NCI-H446 (cell line): Measurements from ENCODE around the gene SF3A2.

Experiments used
- DNase-seq, 2 experiments: peaks; one replicate each; lab custom pipeline; 2025; lab: John Stamatoyannopoulos, UW

The SF3A2 gene

DNA sequence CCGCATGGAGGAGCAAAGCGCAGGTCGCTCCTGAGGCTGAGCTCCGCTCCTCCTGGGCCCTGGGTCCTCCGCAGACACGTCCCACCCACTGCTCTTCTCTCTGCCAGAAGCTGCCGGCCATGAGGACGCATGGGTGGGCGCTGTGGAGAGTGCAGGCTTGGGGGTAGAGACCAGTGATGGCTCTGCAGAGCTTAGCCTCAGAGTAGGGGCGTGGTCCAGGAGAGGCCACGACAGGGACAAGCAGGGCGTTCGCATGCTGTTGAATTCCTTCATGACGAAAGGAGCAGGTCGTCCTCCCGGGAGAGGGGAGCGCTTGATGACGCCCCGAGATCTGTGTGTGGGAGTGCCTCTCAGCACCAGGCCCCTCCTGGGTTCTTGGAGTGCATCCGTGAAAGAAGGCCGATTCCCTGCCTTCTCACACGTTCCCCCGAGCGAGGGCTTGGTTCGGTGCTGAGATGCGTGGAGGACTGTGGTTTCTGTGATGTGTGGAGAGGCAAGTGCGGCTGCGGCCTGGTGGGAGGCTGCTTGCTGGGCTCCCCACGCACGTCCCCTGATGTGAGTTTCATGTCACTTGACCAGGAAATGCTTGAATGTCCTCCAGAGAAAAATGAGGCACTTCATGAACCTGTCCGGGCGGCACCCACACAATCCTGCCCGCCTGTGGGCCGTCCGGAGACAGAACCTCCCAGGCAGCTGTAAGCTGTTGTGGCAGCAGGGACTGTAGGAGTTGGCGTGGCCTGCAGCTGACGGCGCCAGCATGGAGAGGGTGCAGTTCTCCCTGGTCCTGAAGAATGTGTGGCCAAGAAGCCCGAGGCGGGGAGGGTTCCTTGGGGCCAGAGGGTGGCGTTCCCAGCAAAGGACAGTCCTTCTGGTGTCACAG lies 4.5 kb downstream of the SF3A2 start:
- DNase-seq = no peak

DNA sequence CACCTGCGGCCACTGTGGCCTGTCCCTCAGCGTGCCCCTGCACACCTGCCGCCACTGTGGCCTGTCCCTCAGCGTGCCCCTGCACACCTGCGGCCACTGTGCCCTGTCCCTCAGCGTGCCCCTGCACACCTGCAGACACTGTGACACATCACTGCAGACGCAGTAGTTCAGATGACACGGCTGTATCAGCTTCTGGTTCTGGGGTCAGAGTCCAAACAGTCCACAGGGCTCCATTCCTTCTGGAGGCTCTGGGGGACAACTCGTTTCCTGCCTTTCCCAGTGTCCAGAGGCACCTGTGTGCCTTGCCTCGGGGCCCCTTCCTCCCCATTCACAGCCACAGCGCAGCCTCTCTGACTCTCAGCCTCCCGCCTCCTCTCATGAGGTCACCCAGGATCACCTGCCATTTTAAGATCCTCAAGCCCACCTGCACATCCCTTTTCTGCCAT lies 5.5 kb downstream of the SF3A2 start:
- DNase-seq = no peak

DNA sequence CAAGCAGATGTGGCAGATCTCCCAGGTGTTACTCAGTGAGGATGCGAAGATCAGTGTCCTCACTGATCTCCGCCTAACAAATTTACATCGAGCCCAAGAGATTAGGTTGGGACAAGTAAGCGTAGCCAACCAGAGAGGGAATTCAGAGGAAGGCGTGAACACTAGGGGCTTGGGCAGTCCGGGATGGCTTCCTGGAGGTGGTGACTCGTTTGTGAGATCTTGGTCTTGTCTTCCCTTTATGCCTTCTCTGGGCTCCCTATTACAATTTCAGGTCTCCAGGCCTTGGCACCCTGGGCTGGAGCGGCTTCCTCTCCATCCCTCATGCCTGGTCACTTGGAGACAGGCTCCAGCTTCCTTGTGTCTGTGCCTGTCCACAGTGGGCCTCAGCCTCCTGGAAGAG lies 6.2 kb downstream of the SF3A2 start:
- no peak for DNase-seq

GRCh38 chr19:2243274-2244124 lies 6.9 kb downstream of the SF3A2 start:
- no peak for DNase-seq

GRCh38 chr19:2244125-2244411 lies 7.4 kb downstream of the SF3A2 start:
- no peak for DNase-seq

DNA sequence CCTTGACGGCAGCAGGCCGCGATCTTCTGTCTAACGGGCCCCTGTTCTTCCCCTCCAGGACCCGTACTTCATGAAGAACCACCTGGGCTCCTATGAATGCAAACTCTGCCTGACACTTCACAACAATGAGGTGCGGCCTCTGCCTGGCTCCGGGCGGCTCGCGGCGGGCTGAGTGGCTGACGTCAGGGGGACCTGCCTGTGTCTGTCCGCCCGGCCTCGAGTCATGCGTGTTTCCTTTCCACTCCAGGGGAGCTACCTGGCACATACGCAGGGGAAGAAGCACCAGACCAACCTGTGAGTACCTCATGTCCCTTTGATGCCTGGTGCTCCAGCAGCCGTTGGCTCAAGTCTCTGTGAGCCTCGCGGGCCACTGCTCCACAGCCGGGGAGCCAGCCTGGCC lies 7.9 kb downstream of the SF3A2 start:
- no peak for DNase-seq

DNA sequence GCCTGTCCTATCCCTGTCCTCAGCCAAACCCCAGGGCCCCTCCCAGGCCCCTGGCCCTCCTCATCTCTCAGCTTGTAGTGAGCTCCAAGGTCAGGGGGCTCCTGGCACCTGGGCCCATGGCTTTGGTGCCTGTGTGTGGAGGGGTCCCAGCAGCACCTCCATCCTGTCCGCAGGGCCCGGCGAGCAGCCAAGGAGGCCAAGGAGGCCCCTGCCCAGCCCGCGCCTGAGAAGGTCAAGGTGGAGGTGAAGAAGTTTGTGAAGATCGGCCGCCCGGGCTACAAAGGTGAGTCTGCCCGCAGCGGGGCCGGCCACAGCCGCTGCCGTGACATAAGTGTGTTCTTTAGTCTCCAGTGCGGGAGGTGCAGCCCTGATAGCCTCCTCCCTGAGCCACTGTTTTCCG lies 8.6 kb downstream of the SF3A2 start:
- DNase-seq = no peak

DNA sequence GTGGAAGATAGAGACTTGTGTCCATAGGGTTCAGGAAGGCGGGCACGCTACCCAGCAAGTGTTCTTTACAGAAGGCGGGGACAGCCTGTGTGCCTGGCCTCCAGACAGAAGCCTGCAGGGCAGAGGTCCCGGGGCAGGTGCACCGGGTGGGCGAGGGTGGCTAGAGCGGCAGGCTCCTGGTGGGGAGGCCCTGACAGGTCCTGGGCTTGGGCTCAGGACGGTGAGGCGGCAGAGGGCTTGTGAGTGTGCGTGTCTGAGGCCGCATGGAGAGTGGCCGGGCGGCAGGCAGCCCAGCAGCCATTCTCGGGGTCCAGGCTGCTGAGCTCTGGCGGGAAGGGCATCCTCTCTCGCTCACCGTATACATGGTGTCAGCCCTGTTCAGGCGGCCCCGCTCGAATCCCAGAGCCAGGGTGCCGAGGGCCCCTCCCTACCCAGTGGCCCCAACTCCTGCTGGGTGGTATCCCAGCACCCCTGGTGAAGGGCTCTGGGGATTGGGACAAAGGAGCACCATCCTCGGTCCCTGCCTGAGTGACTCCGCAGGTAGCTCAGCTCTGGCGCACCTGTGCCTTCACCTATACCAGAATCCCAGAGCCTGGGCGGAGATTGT lies 9.5 kb downstream of the SF3A2 start:
- DNase-seq = no peak

DNA sequence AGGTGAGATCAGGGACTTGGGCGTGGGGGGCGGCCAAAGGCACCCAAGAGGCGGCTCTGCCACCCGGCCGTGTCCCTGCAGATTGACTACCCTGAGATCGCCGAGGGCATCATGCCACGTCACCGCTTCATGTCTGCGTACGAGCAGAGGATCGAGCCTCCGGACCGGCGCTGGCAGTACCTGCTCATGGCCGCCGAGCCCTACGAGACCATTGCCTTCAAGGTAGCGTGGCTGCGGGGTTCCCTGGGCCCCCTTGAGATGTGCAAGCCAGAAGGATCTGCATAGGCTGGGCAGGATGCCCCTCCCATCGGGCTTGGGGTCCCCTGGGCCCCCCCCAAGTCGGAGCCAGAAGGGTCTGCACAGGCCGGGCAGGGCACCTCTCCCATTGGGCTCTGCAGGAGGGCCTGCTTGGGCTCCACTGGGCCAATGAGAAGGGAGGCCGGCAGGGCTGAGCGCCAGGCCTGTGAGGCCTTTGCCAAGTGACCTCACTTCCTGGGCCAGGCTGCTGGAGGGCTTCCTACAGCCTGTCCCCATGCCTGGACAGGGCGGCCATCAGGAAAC lies 10.3 kb downstream of the SF3A2 start:
- DNase-seq = peak in 1 of 2 experiments; percentile 45

- no peak for DNase-seq
Observed at GRCh38 chr19:2247433-2248101, 10.9 kb downstream of the SF3A2 start.

DNA sequence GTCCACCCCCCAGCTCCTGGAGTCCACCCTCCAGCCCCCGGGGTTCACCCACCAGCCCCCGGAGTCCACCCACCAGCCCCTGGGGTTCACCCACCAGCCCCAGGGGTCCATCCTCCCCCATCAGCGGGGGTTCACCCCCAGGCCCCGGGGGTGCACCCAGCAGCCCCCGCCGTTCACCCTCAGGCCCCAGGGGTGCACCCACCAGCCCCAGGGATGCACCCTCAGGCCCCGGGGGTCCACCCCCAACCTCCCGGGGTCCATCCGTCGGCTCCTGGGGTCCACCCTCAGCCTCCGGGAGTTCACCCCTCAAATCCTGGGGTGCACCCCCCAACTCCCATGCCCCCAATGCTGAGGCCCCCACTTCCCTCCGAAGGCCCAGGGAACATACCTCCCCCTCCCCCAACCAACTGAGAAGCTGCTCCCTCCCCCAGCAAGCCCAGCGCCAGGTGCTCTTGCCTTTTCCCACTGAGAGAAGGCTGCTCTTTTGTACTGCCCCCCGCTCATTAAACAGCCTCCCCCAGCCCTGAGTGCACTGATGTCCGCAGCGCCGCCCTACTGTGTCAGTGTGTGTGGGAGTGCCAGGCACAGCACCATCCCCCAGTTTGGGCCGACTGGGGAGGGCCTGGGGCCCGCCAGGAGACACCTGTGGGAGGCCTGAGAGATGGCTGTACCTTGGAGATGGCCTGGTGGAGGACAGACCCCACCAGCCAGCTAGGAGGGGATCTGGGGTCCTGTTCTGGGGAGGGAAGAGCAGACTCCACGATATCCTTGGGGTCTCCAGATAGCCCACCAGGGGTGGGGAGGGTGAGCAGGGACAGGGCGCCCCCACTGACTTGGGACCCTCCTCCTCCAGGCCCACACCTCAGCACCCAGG lies 11.7 kb downstream of the SF3A2 start:
- no peak for DNase-seq

DNA sequence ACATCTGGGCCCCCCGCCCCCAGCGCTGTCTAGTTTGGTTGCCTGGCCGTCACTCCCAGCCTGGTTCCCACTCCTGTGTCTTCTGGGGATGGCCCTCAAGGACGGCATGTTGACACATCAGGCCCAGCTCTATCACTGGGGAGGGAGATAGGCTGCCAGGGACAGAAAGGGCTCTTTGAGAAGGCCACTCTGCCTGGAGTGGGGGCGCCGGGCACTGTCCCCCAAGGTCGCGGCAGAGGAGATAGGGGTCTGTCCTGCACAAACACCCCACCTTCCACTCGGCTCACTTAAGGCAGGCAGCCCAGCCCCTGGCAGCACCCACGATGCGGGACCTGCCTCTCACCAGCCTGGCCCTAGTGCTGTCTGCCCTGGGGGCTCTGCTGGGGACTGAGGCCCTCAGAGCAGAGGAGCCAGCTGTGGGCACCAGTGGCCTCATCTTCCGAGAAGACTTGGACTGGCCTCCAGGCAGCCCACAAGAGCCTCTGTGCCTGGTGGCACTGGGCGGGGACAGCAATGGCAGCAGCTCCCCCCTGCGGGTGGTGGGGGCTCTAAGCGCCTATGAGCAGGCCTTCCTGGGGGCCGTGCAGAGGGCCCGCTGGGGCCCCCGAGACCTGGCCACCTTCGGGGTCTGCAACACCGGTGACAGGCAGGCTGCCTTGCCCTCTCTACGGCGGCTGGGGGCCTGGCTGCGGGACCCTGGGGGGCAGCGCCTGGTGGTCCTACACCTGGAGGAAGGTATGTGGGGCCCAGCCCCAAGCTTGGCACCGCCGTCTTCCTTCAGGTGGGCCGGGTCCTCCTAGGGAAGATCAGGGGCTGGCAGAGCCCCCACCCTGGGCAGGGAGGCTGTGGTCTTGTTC lies 12.6 kb downstream of the SF3A2 start, which contains the start of gene AMH:
TSS of gene AMH (plus strand) at position 314 of the 857 bp plus-strand sequence. CDS start at position 324, 10 bp downstream.
- no peak for DNase-seq

DNA sequence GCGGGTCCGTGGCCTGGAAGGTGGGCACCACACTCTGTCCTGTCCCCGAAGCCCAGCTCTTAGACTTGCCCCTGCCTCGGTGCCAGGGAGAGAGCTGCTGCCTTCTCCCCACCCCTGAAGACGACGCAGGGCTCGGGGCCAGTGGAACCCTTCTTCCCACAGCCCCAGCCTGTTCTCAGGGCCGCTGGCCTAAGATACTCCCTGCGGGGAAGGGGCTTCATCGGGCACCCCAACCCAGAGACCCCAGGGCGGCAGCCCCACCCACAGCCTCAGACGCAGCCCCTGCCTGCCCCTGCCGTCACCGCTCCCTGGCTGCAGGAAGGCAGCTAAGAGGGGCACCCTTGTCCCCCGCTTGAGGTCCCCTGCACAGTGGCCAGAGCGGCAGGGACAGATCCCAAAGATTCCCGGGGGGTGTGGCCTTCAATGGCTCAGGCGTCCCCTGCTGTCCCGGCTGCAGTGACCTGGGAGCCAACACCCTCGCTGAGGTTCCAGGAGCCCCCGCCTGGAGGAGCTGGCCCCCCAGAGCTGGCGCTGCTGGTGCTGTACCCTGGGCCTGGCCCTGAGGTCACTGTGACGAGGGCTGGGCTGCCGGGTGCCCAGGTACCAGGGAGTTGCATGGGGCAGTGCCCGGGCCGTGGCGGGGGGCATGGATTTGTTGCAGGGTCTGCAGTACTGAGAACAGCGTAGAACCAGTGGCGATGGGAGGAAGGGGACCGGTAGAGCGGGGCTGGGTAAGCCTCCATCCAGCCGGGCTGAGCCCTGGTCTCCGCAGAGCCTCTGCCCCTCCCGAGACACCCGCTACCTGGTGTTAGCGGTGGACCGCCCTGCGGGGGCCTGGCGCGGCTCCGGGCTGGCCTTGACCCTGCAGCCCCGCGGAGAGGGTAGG lies 13.5 kb downstream of the SF3A2 start:
- DNase-seq = no peak

DNA sequence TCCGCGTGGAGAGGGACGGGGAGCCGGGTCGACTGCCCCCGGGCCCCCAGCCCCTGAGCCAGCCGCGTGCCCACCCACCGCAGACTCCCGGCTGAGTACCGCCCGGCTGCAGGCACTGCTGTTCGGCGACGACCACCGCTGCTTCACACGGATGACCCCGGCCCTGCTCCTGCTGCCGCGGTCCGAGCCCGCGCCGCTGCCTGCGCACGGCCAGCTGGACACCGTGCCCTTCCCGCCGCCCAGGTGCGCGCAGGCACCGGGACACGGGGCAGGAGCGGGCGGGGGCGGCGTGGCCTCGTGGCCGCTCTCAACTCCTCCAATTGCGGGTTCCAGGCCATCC lies 14.1 kb downstream of the SF3A2 start:
- DNase-seq = no peak

- DNase-seq = no peak
Observed at GRCh38 chr19:2251106-2252054, 14.8 kb downstream of the SF3A2 start.

DNA sequence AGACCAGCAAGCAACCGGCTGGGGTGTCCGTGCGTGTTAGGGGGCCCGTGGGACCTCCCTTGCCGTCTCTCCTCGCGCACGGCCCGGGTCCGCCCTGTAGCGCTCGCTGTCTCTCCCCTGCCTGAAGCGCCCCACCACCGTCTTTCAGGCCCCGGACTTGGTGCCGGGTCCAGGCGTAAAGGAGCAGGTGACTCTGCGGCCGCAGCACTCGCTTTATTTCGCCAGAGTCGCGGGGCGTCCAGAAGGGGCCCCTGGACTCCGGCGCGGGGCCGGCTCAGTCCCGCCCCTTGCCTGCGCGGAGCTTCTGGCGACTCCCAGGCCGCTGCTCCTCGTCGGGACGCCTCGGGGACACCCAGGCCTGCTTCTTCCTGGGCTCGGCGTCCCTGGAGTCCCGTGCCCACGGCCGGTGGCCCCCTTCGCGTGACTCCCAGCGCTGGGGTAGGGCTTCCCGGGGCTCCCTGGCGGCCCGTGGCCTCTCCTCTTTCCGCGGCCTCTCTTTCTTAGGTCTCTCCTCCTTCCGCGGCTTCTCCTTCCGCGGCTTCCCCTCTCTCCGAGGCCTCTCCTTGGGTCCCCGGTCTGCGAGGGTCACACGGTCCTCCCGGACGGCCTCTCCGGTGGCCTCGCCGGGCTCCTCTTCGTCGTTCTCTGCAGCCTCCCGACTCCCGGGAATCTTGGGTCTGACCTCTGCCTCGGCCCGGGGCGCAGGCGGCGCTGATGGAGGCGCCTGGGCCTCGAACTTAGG lies 15.6 kb downstream of the SF3A2 start:
- DNase-seq = no peak

DNA sequence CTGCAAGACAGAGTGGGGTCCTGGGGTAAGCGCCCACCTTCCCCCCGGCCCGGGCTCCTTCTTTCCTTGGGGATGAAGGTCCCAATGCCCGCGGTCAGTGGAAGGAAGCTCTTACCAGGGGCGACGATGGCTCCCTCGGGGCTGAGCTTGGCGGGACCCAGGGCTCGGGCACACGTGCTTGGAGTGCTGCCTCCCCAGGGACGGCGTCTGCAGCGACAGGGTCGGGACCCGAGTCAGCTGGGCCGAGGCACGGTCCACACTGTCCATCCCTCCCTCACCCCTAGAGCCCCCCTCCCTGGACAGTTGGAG lies 16.1 kb downstream of the SF3A2 start:
- DNase-seq = no peak
